H9 (cell line): Measurements from ENCODE around the gene NLE1. TPM values are rescaled to one million over a fixed set of nuclear protein-coding genes. Genes with fewer than 3 reads are reported as not detected.

Experiments
- DNase-seq: peaks from one replicate; pipeline ENCODE4 v3.0.0-alpha.2; 2017
- H2AFZ ChIP-seq: one replicate; pipeline ENCODE4 v1.6.1; 2013; ENCODE audit warnings: mild to moderate bottlenecking, low read length, control low read depth, moderate library complexity
- H2AK5ac ChIP-seq: 2 replicates; pipeline ENCODE4 v1.6.1; 2013; ENCODE audit warnings: low read length, control low read depth, mixed read lengths; ENCODE audit not compliant: insufficient read length
- H2BK120ac ChIP-seq: one replicate; pipeline ENCODE4 v1.6.1; 2013; ENCODE audit warnings: low read depth, mild to moderate bottlenecking, low read length, control low read depth, inconsistent platforms; ENCODE audit not compliant: poor library complexity, severe bottlenecking
- H2BK12ac ChIP-seq: 2 replicates; pipeline ENCODE4 v1.6.1; 2013; ENCODE audit warnings: low read length, control low read depth, mixed read lengths, low read depth; ENCODE audit not compliant: insufficient read length
- H2BK15ac ChIP-seq: 2 replicates; pipeline ENCODE4 v1.6.1; 2013; ENCODE audit warnings: low read depth, low read length, control low read depth
- H2BK20ac ChIP-seq: one replicate; pipeline ENCODE4 v1.6.1; 2013; ENCODE audit warnings: low read depth, mild to moderate bottlenecking, low read length, control low read depth, inconsistent platforms; ENCODE audit not compliant: poor library complexity, severe bottlenecking
- H2BK5ac ChIP-seq: 2 replicates; pipeline ENCODE4 v1.6.1; 2013; ENCODE audit warnings: low read length, control low read depth, mixed read lengths; ENCODE audit not compliant: insufficient read length
- H3K14ac ChIP-seq: 2 replicates; pipeline ENCODE4 v1.6.1; 2013; ENCODE audit warnings: low read length, control low read depth; ENCODE audit not compliant: insufficient read depth
- H3K18ac ChIP-seq: 2 replicates; pipeline ENCODE4 v1.6.1; 2013; ENCODE audit warnings: low read depth, mild to moderate bottlenecking, mixed read lengths, low read length, control low read depth; ENCODE audit not compliant: insufficient read length
- H3K23ac ChIP-seq: 2 replicates; pipeline ENCODE4 v1.6.1; 2013; ENCODE audit warnings: low read length, control low read depth, mixed read lengths, low read depth; ENCODE audit not compliant: insufficient read length
- H3K23me2 ChIP-seq: 2 replicates; pipeline ENCODE4 v1.6.1; 2013; ENCODE audit warnings: low read depth, mild to moderate bottlenecking, mixed read lengths, low read length, control low read depth; ENCODE audit not compliant: insufficient read length, poor library complexity, severe bottlenecking
- H3K27ac ChIP-seq: 2 replicates; pipeline ENCODE4 v1.5.1; 2013; ENCODE audit warnings: low read length, control low read depth, mixed read lengths, low read depth; ENCODE audit not compliant: insufficient read length
- H3K27me3 ChIP-seq: 2 replicates; pipeline ENCODE4 v1.6.1; 2013; ENCODE audit warnings: low read length, control low read depth, inconsistent platforms; ENCODE audit not compliant: insufficient read depth
- H3K4ac ChIP-seq: 2 replicates; pipeline ENCODE4 v1.6.1; 2013; ENCODE audit warnings: low read depth, mild to moderate bottlenecking, control low read depth, inconsistent platforms, low read length, moderate library complexity
- H3K4me1 ChIP-seq: 2 replicates; pipeline ENCODE4 v1.6.1; 2013; ENCODE audit warnings: low read length, control low read depth, inconsistent platforms; ENCODE audit not compliant: insufficient read depth
- H3K4me2 ChIP-seq: 2 replicates; pipeline ENCODE4 v1.6.1; 2013; ENCODE audit warnings: low read length, control low read depth, mixed read lengths; ENCODE audit not compliant: insufficient read length, insufficient read depth
- H3K56ac ChIP-seq: 2 replicates; pipeline ENCODE4 v1.6.1; 2013; ENCODE audit warnings: low read depth, mild to moderate bottlenecking, mixed read lengths, low read length, control low read depth; ENCODE audit not compliant: insufficient read length
- H3K79me1 ChIP-seq: 2 replicates; pipeline ENCODE4 v1.6.1; 2013; ENCODE audit warnings: low read depth, mild to moderate bottlenecking, moderate library complexity, low read length, control low read depth, inconsistent platforms; ENCODE audit not compliant: insufficient read depth, poor library complexity, severe bottlenecking
- H3K79me2 ChIP-seq: 2 replicates; pipeline ENCODE4 v1.6.1; 2013; ENCODE audit warnings: low read length, control low read depth, inconsistent platforms; ENCODE audit not compliant: insufficient read depth
- H3K9ac ChIP-seq: 2 replicates; pipeline ENCODE4 v1.6.1; 2013; ENCODE audit warnings: low read length, control low read depth, mixed read lengths; ENCODE audit not compliant: insufficient read length; ENCODE audit errors: extremely low read depth
- H3K9me3 ChIP-seq: one replicate; pipeline ENCODE4 v1.6.1; 2013; ENCODE audit warnings: low read depth, low read length, inconsistent platforms; ENCODE audit not compliant: control insufficient read depth
- H3T11ph ChIP-seq: one replicate; pipeline ENCODE4 v1.6.1; 2013; ENCODE audit warnings: mild to moderate bottlenecking, low read length, control low read depth, inconsistent platforms
- H4K20me1 ChIP-seq: one replicate; pipeline ENCODE4 v1.6.1; 2013; ENCODE audit not compliant: control insufficient read depth, insufficient read length, insufficient read depth
- H4K5ac ChIP-seq: 2 replicates; pipeline ENCODE4 v1.6.1; 2013; ENCODE audit warnings: low read depth, mild to moderate bottlenecking, mixed read lengths, low read length, control low read depth; ENCODE audit not compliant: insufficient read length
- H4K8ac ChIP-seq: replicated peaks from 2 replicates; pipeline ENCODE4 v1.6.1; 2013; ENCODE audit warnings: low read length, control low read depth, mixed read lengths, low read depth; ENCODE audit not compliant: insufficient read length
- H4K91ac ChIP-seq: 2 replicates; pipeline ENCODE4 v1.6.1; 2013; ENCODE audit warnings: low read depth, mild to moderate bottlenecking, moderate library complexity, mixed read lengths, low read length, control low read depth; ENCODE audit not compliant: insufficient read length
- H3K27ac Mint-ChIP-seq, 3 experiments: 2 replicates in 2 of 3; 3 replicates in 1 of 3; pipeline ENCODE4 v1.8.0; 2020 to 2021; ENCODE audit warnings: mixed read lengths in 3 of 3, mild to moderate bottlenecking in 1 of 3, moderate library complexity in 1 of 3
- H3K27me3 Mint-ChIP-seq: 2 replicates; pipeline ENCODE4 v1.8.0; 2021; ENCODE audit warnings: low read depth, mild to moderate bottlenecking, moderate library complexity, mixed read lengths
- H3K36me3 Mint-ChIP-seq, 3 experiments: 2 replicates in 2 of 3; 3 replicates in 1 of 3; pipeline ENCODE4 v1.8.0; 2020 to 2021; ENCODE audit warnings: low read depth in 3 of 3, mixed read lengths in 3 of 3; ENCODE audit not compliant: insufficient read depth in 1 of 3
- H3K4me1 Mint-ChIP-seq, 2 experiments: 2 replicates each; pipeline ENCODE4 v1.8.0; 2020; ENCODE audit warnings: mixed read lengths in 2 of 2
- H3K4me3 Mint-ChIP-seq, 2 experiments: 2 replicates in 1 of 2; 3 replicates in 1 of 2; pipeline ENCODE4 v1.8.0; 2020 to 2021; ENCODE audit warnings: mild to moderate bottlenecking in 2 of 2, mixed read lengths in 2 of 2, moderate library complexity in 1 of 2
- H3K9me3 Mint-ChIP-seq, 2 experiments: 2 replicates in 1 of 2; 3 replicates in 1 of 2; pipeline ENCODE4 v1.8.0; 2020; ENCODE audit warnings: mild to moderate bottlenecking in 2 of 2, mixed read lengths in 2 of 2, moderate library complexity in 1 of 2
- WGBS: extraction: QIAGEN DNeasy Blood & Tissue Kit; methylation state at CpG from one replicate; pipeline ENCODE4 v1.1.7; 2013; ENCODE audit warnings: missing lambda C conversion rate, low lambda C conversion rate, mixed read lengths; ENCODE audit not compliant: insufficient read length; ENCODE audit errors: extremely low coverage; 5-methylcytosine and 5-hydroxymethylcytosine counted together
- long read RNA-seq: library from polyadenylated mRNA; unstranded; transcript quantifications from one replicate; pipeline ENCODE4 v2.0.0, GENCODE V29; 2020
- total RNA-seq: library from RNA; stranded (reverse); gene quantifications from 2 replicates; pipeline ENCODE4 v1.2.1, GENCODE V29; 2021
- TF ChIP-seq, protein P1 (sequence below): fragments of 200-600 bp; sonication (generic); conservative IDR thresholded peaks from 3 replicates; pipeline ENCODE4 v1.8.0; 2021; ENCODE audit warnings: antibody characterized with exemption, mild to moderate bottlenecking

The NLE1 gene
- total RNA-seq: 41.7 and 43.9 TPM in 2 replicates
- long read RNA-seq, full-length matches to known transcripts: 198 of 283 reads
- long read RNA-seq, partial matches to known transcripts: 24 of 283 reads
- long read RNA-seq, other reads (novel, unspliced or antisense): 61 of 283 reads

DNA sequence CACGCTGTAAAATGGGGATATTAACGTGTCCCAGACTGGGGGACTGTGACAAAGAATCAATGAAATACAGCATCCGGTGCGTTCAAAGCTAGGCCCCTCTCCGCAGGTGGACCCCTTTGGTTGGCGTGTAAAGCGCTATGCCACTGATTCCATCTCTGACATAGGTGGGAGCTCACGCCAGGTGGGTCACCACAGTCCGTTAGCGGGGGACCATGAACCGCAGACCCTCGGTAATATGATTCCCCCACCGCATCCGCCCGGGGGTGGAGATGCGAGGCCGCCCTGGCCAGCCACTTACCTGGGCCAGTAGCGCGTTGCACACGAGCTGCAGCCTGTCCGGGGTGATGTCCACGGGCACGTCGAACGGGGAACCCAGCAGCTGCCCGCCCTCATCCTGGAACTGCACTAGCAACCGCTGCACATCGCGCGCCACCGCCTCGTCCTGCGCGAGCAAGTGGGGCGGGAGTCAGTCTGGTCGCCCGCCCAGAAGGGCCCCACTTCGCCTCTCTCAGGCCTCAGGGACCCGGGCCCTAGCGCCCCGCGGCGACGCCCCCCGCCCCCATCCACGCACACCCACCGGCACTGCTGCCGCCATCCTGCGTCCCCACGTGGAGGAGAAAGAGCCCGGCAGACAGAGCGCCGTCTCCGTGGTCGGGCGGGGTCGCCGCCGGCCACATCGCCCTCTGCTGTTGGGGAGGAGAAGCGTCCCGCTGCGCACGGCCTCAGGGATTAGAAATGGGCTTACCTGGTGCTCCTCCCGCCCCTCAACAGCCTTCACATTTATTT is at the start of gene NLE1:
Gene NLE1, minus strand, starts transcription at position 623 of the 786 bp plus-strand sequence. Its CDS starts 28 bp downstream, at position 595.
- no peak within 1 kb of the TSS for H2BK120ac ChIP-seq
- no peak within 1 kb of the TSS for H4K91ac ChIP-seq
- no peak within 1 kb of the TSS for H4K8ac ChIP-seq
- no peaks in the 10 kb centered on the region for H4K20me1 ChIP-seq
- H3K27ac Mint-ChIP-seq: peak within 1 kb of the TSS in 2 of 3 experiments; percentile 70 to 97; a peak in 3 of 7 replicates
- no peaks in the 10 kb centered on the region; a peak in 1 of 5 replicates for H3K9me3 Mint-ChIP-seq
- no peaks in the 10 kb centered on the region for H3K23me2 ChIP-seq
- no peak within 1 kb of the TSS for H3K23ac ChIP-seq
- no peak within 1 kb of the TSS for H3T11ph ChIP-seq
- H2BK12ac ChIP-seq: no peak within 1 kb of the TSS
- no peaks in the 10 kb centered on the region for H3K27me3 Mint-ChIP-seq
- peaks cover 7 to 9% of the 10 kb centered on the region in 2 experiments; a peak in 3 of 4 replicates for H3K4me1 Mint-ChIP-seq
- no peak within 1 kb of the TSS for H4K5ac ChIP-seq
- no peak within 1 kb of the TSS for H2BK20ac ChIP-seq
- H3K27me3 ChIP-seq: no peaks in the 10 kb centered on the region
- peak within 1 kb of the TSS; percentile 84 to 90 for H3K4me3 Mint-ChIP-seq
- peak within 1 kb of the TSS; percentile 18 for H3K18ac ChIP-seq
- H2AK5ac ChIP-seq: no peak within 1 kb of the TSS
- no peaks in the 10 kb centered on the region for H3K4me1 ChIP-seq
- H2BK15ac ChIP-seq: no peak within 1 kb of the TSS
- H3K9me3 ChIP-seq: no peaks in the 10 kb centered on the region
- H3K79me2 ChIP-seq: peaks cover 13% of the 10 kb centered on the region; the same call in 1 of the 2 replicates
- no peak within 1 kb of the TSS for H2BK5ac ChIP-seq
- H3K36me3 Mint-ChIP-seq: peaks cover 19 to 34% (median 25%) of the 10 kb centered on the region in 3 experiments; a peak in 6 of 7 replicates
- H3K56ac ChIP-seq: no peak within 1 kb of the TSS
- peak within 1 kb of the TSS; percentile 90 for H3K4me2 ChIP-seq
- DNase-seq: peak; percentile 92
- H3K14ac ChIP-seq: peak within 1 kb of the TSS; percentile 71
- H3K79me1 ChIP-seq: peaks cover 11% of the 10 kb centered on the region
- no peak within 1 kb of the TSS for H2AFZ ChIP-seq
- TF ChIP-seq, protein P1, sequence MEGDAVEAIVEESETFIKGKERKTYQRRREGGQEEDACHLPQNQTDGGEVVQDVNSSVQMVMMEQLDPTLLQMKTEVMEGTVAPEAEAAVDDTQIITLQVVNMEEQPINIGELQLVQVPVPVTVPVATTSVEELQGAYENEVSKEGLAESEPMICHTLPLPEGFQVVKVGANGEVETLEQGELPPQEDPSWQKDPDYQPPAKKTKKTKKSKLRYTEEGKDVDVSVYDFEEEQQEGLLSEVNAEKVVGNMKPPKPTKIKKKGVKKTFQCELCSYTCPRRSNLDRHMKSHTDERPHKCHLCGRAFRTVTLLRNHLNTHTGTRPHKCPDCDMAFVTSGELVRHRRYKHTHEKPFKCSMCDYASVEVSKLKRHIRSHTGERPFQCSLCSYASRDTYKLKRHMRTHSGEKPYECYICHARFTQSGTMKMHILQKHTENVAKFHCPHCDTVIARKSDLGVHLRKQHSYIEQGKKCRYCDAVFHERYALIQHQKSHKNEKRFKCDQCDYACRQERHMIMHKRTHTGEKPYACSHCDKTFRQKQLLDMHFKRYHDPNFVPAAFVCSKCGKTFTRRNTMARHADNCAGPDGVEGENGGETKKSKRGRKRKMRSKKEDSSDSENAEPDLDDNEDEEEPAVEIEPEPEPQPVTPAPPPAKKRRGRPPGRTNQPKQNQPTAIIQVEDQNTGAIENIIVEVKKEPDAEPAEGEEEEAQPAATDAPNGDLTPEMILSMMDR: peak; percentile 94
- no peak within 1 kb of the TSS for H3K27ac ChIP-seq
- WGBS: no CpG with 5 or more reads among the region's 65 CpGs
- H3K9ac ChIP-seq: peak within 1 kb of the TSS; percentile 86
- no peak within 1 kb of the TSS; the same call in 1 of the 2 replicates for H3K4ac ChIP-seq
